ENCODE data around the gene PSMA8.
A peak's percentile ranks its signal among the peaks of the same experiment; 100 is the strongest.
"Not testable (repeated sequence)": the region's sequence is repeated elsewhere in the genome, so short reads cannot be mapped to it uniquely, and the experiment has no call there.

PSMA8 gene

DNA sequence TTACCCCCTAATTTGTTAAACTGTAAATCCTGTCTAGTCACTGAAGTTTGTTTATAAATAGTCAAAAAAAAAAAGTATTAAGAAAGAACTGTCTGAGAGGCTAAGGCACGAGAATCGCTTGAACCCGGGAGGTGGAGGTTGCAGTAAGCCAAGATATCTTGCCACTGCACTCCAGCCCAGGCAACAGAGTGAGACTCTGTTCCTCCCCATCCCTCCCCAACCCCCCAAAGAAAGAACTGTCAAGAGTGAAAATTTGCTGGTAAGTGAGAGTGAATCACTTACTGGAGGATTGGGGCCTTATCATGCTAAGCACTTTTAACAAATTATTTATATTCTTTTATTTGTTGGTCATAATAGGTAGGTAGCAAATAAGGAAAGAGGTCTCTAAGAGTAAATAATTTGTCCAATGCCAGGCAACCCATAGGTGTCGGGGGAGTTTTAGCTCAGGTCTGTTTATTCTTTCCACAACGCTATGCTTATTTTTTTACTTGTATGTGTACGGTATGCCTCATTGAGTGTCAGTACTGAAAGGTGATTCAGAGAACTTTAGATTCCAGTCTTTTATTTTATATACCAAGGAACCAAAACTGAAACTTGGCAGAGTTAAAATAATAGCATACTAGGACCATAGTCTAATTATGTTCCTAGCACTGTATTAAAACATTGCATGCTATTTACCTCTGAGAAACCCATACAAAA, 95.0 kb downstream of the PSMA8 start:
- no peak for DNase-seq (ENCODE audit: extremely low read depth, low read depth)
- H3K4me3 ChIP-seq (replicated peaks; ENCODE audit: low read depth, low read length): peak overlapping the region; percentile 89
- TF ChIP-seq, protein P1, sequence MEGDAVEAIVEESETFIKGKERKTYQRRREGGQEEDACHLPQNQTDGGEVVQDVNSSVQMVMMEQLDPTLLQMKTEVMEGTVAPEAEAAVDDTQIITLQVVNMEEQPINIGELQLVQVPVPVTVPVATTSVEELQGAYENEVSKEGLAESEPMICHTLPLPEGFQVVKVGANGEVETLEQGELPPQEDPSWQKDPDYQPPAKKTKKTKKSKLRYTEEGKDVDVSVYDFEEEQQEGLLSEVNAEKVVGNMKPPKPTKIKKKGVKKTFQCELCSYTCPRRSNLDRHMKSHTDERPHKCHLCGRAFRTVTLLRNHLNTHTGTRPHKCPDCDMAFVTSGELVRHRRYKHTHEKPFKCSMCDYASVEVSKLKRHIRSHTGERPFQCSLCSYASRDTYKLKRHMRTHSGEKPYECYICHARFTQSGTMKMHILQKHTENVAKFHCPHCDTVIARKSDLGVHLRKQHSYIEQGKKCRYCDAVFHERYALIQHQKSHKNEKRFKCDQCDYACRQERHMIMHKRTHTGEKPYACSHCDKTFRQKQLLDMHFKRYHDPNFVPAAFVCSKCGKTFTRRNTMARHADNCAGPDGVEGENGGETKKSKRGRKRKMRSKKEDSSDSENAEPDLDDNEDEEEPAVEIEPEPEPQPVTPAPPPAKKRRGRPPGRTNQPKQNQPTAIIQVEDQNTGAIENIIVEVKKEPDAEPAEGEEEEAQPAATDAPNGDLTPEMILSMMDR (IDR thresholded peaks at IDR 0.05; ENCODE audit: low read depth, low read length, missing control alignments): no peak

DNA sequence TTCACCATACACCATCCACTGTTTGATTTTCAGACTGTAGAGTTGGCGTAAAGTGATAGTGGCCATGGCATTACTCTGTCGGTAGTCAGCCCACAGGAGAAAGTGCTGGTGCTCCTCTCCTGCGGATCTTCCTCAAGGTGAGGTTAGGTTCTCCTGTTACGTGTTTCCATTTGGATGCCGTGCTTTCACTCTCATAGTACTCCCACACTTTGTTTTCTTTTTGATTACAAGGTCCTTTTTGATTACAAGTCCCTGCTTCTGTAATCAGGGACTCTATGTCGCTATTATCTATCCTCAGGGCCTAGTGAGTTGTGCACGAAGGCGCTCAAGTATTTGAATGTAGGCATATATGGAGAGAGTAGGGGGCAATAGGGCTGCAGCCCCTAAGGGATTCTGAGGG, 96.8 kb downstream of the PSMA8 start:
- TF ChIP-seq, protein P1 (IDR thresholded peaks at IDR 0.05; ENCODE audit: low read depth, low read length, missing control alignments): no peak
- H3K4me3 ChIP-seq (replicated peaks; ENCODE audit: low read depth, low read length): no peak overlapping the region
- no peak for DNase-seq (ENCODE audit: extremely low read depth, low read depth)

DNA sequence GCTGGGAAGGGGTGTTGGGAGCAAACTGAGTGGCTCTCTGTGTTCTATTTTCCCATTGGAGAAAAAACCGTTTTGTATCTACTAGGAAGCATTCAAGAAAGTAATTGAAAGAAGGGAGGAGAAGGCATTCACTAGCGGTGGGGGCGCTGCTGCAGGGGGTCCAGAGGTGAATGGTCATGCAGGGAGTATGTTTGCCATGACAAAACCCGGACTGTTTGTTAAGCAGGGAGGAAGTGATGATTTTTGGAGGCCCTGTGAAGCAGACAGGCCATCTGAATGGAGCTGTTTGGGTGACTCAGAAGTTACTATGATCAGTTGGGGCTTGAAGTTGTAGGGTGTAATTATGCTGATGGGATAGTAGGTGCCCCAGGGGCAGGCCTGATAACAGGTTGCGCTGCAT, 99.5 kb downstream of the PSMA8 start:
- TF ChIP-seq, protein P1 (IDR thresholded peaks at IDR 0.05; ENCODE audit: low read depth, low read length, missing control alignments): no peak
- H3K4me3 ChIP-seq (replicated peaks; ENCODE audit: low read depth, low read length): no peak overlapping the region
- no peak for DNase-seq (ENCODE audit: extremely low read depth, low read depth)

DNA sequence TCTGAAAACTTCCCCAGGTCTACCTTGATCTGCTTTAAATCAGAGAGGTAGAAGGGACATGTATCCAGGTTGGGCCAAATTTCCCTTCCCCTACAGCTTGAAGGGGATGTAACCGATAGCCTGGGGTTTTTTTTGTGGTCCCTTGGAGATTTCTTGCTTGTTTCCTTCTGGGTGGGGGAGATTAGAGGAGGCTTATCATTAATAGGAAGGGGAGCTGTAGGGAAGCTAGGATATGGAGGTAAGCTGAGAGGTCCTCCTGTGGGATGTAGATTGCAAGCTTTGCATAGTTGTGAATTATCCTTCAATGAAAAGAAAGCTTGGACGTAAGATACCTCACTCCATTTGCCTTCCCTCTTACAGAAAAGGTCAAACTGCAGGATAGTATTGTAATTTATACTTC, 103.7 kb downstream of the PSMA8 start:
- H3K4me3 ChIP-seq (replicated peaks; ENCODE audit: low read depth, low read length); DNase-seq (ENCODE audit: extremely low read depth, low read depth): not testable (repeated sequence)

DNA sequence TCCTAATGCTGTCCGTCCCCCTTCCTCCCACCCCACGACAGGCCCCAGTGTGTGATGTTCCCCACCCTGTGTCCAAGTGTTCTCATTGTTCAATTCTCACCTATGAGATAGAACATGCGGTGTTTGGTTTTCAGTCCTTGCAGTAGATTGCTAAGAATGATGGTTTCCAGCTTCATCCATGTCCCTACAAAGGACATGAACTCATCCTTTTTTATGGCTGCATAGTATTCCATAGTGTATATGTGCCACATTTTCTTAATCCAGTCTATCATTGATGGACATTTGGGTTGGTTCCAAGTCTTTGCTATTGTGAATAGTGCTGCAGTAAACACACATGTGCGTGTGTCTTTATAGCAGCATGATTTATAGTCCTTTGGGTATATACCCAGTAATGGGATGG, 105.0 kb downstream of the PSMA8 start:
- H3K4me3 ChIP-seq (replicated peaks; ENCODE audit: low read depth, low read length); DNase-seq (ENCODE audit: extremely low read depth, low read depth): not testable (repeated sequence)

DNA sequence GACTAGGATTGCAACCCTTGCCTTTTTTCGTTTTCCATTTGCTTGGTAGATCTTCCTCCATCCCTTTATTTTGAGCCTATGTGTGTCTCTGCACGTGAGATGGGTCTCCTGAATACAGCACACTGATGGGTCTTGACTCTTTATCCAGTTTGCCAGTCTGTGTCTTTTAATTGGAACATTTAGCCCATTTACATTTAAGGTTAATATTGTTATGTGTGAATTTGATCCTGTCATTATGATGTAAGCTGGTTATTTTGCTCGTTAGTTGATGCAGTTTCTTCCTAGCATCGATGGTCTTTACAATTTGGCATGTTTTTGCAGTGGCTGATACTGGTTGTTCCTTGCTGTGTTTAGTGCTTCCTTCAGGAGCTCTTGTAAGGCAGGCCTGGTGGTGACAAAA, 108.7 kb downstream of the PSMA8 start:
- not testable (repeated sequence) for DNase-seq (ENCODE audit: extremely low read depth, low read depth); H3K4me3 ChIP-seq (replicated peaks; ENCODE audit: low read depth, low read length)

Data from HFF-Myc (cell line).